ENCODE data around the gene ATF6.

- no peak for TF ChIP-seq SUZ12 (IDR thresholded peaks at IDR 0.05)
- no peak for TF ChIP-seq L3MBTL2 (conservative IDR thresholded peaks at IDR 0.05)
- no peak for TF ChIP-seq FOXK2 (IDR thresholded peaks at IDR 0.05)
- TF ChIP-seq FOXA1 (IDR thresholded peaks at IDR 0.05), result no peak
- TF ChIP-seq FOXM1 (IDR thresholded peaks at IDR 0.05; ENCODE audit: borderline replicate concordance), result no peak
- no peak for TF ChIP-seq LEF1 (IDR thresholded peaks at IDR 0.05; ENCODE audit: borderline replicate concordance)
- TF ChIP-seq NFRKB (IDR thresholded peaks at IDR 0.05), result no peak
- no peak for TF ChIP-seq CTBP1 (IDR thresholded peaks at IDR 0.05; ENCODE audit: borderline replicate concordance)
- no peak for TF ChIP-seq HDGF (IDR thresholded peaks at IDR 0.05; ENCODE audit: borderline replicate concordance)
- no peak for TF ChIP-seq BHLHE40 (IDR thresholded peaks at IDR 0.05; ENCODE audit: borderline replicate concordance)
- TF ChIP-seq ZNF384 (IDR thresholded peaks at IDR 0.05), result no peak
- TF ChIP-seq ARNT (IDR thresholded peaks at IDR 0.05), result no peak
- TF ChIP-seq ELF4 (IDR thresholded peaks at IDR 0.05), result no peak
Observed at GRCh38 chr1:161720956-161721737, 45.0 kb upstream of the ATF6 start, which contains the start of gene FCRLB.

Measured in HEK293T (cell line).